Ascending aorta (tissue), 2 donors: ENCODE measurements around the gene PRRG1. TPM values are rescaled to one million over a fixed set of nuclear protein-coding genes. Genes with fewer than 3 reads are reported as not detected.
"Not testable (repeated sequence)": the region's sequence is repeated elsewhere in the genome, so short reads cannot be mapped to it uniquely, and the experiment has no call there.

Experiments used
- DNase-seq, 2 donors: peaks; one replicate each; pipeline ENCODE4 v3.0.0-alpha.2; 2019; ENCODE audit warnings: low spot score in 2 of 2
- H3K27ac ChIP-seq, 2 donors: fragments of 200-600 bp; sonication (generic); one replicate each; pipeline ENCODE4 v1.5.1; 2016 to 2017; ENCODE audit warnings: mild to moderate bottlenecking in 1 of 2
- H3K27me3 ChIP-seq: fragments of 200-600 bp; sonication (generic); one replicate; pipeline ENCODE4 v1.5.1; 2017
- H3K36me3 ChIP-seq, 2 donors: fragments of 200-600 bp; sonication (generic); one replicate each; pipeline ENCODE4 v1.5.1; 2016
- H3K4me1 ChIP-seq, 2 donors: fragments of 200-600 bp; sonication (generic); one replicate each; pipeline ENCODE4 v1.5.1; 2016 to 2017; ENCODE audit warnings: mild to moderate bottlenecking in 1 of 2
- H3K4me3 ChIP-seq, 2 donors: fragments of 200-600 bp; sonication (generic); one replicate each; pipeline ENCODE4 v1.5.1; 2016 to 2017; ENCODE audit warnings: mild to moderate bottlenecking in 1 of 2
- H3K9me3 ChIP-seq, 2 donors: fragments of 200-600 bp; sonication (generic); one replicate each; pipeline ENCODE4 v1.5.1; 2016
- intact Hi-C: fragments of 100-400 bp; cut with DNase I; formaldehyde crosslinking; loops from one replicate; pipeline ENCODE4 v1.15.1; 2023
- total RNA-seq: library from RNA; depleted of rRNA; stranded (reverse); fragments of >200 nt; gene quantifications from one replicate; pipeline ENCODE4 v1.1.0, GENCODE V29; 2016
- TF ChIP-seq, protein P1 (sequence below), 3 experiments: fragments of 200-600 bp in 2 of 3; fragments of 450-650 bp in 1 of 3; sonication (generic) in 2 of 3; IDR thresholded peaks; one replicate each; pipeline ENCODE4 v1.5.1; 2016 to 2019; ENCODE audit warnings: antibody characterized with exemption in 3 of 3, mild to moderate bottlenecking in 1 of 3, moderate library complexity in 1 of 3

PRRG1 gene
- total RNA-seq, 1 donor from 2014 or later = 3.9 TPM

- no peak for DNase-seq
- Histone ChIP-seq H3K27me3 (no peaks in the 10 kb centered on the region), H3K4me3 (no peak overlapping the region), H3K36me3 (no peaks in the 10 kb centered on the region), H3K9me3 (no peaks in the 10 kb centered on the region), H3K27ac (no peak overlapping the region), H3K4me1 (no peaks in the 10 kb centered on the region)
- TF ChIP-seq, protein P1, sequence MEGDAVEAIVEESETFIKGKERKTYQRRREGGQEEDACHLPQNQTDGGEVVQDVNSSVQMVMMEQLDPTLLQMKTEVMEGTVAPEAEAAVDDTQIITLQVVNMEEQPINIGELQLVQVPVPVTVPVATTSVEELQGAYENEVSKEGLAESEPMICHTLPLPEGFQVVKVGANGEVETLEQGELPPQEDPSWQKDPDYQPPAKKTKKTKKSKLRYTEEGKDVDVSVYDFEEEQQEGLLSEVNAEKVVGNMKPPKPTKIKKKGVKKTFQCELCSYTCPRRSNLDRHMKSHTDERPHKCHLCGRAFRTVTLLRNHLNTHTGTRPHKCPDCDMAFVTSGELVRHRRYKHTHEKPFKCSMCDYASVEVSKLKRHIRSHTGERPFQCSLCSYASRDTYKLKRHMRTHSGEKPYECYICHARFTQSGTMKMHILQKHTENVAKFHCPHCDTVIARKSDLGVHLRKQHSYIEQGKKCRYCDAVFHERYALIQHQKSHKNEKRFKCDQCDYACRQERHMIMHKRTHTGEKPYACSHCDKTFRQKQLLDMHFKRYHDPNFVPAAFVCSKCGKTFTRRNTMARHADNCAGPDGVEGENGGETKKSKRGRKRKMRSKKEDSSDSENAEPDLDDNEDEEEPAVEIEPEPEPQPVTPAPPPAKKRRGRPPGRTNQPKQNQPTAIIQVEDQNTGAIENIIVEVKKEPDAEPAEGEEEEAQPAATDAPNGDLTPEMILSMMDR (IDR thresholded peaks at IDR 0.05) = no peak
- intact Hi-C loops = no loop called here
Observed at GRCh38 chrX:37407736-37408135, 58.6 kb downstream of the PRRG1 start.

DNA sequence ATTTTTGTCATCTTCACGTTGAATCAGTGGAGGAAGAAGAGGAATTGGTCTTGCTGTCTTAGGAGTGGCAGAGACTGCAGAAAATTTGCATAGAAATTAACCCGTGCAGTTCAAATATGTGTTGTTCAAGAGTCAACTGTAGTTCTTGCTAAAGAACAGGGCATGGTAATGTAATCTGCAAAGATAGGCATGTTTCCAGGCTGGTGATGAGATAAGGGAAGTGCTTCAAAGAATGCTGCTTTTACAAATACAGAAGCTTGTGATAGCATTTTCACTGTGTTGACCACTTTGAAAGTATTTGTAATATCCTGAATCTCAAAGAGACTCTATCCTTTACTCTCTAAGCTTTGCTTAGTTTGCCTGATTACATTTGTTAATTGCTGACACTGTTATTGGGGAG lies 60.1 kb downstream of the PRRG1 start:
- no peaks in the 10 kb centered on the region for H3K4me1 ChIP-seq
- TF ChIP-seq, protein P1 (IDR thresholded peaks at IDR 0.05) = no peak

GRCh38 chrX:37420185-37420584 lies 71.0 kb downstream of the PRRG1 start:
- Histone ChIP-seq H3K27me3 (no peaks in the 10 kb centered on the region), H3K4me1 (no peaks in the 10 kb centered on the region), H3K36me3 (no peaks in the 10 kb centered on the region), H3K4me3 (no peak overlapping the region), H3K27ac (no peak overlapping the region), H3K9me3 (no peaks in the 10 kb centered on the region)
- TF ChIP-seq, protein P1 (IDR thresholded peaks at IDR 0.05) = no peak
- no peak for DNase-seq
- intact Hi-C loops = no loop called here

More for the DNA sequence above, 60.1 kb downstream of the PRRG1 start:
- intact Hi-C loops = no loop called here
- no peaks in the 10 kb centered on the region for H3K36me3 ChIP-seq
- H3K9me3 ChIP-seq = no peaks in the 10 kb centered on the region
- H3K27ac ChIP-seq = no peak overlapping the region
- no peak overlapping the region for H3K4me3 ChIP-seq
- DNase-seq = no peak
- H3K27me3 ChIP-seq = no peaks in the 10 kb centered on the region

DNA sequence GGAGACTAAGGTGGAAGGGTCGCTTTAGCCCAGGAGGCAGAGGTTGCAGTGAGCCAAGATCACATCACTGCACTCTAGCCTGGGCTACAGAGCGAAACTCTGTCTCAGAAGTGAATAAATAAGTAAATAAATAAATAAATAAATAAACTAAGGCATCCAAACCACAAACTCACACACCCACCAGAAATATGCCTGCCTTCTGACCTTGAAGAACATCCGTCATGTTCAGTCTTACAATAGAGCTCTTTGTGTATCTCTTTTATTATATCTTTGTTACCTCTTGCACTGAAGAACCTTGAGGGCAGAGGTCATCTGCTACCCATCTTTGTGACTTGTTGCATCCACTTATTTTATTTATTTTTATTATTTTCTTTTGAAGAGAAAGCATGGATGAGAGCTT lies 71.6 kb downstream of the PRRG1 start:
- TF ChIP-seq, protein P1 (IDR thresholded peaks at IDR 0.05) = no peak
- DNase-seq = no peak
- H3K27me3 ChIP-seq = no peaks in the 10 kb centered on the region
- no peak overlapping the region for H3K27ac ChIP-seq
- no peaks in the 10 kb centered on the region for H3K4me1 ChIP-seq
- no peaks in the 10 kb centered on the region for H3K9me3 ChIP-seq
- H3K36me3 ChIP-seq = no peaks in the 10 kb centered on the region
- no peak overlapping the region for H3K4me3 ChIP-seq
- intact Hi-C loops = no loop called here

DNA sequence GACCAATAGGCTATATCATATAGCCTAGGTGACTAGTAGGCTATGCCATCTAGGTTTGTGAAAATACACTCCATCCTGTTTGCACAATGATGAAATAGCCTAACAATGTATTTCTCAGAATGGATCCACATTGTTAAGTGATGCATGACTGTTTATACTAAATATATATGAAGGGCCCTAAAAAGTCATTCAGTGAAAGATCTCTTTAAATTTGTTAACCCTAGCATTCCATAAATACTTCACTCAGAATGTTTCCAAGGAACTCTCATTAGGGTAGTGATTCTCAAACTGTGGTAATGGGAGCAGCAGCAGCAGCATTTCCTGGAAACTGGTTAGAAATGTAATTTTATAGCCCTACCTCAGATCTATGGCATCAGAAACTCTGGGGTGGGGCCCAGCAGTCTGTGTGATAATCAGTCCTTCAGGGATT lies 74.9 kb downstream of the PRRG1 start:
- intact Hi-C loops = no loop called here
- TF ChIP-seq, protein P1 (IDR thresholded peaks at IDR 0.05) = no peak
- H3K9me3 ChIP-seq = no peaks in the 10 kb centered on the region
- H3K4me3 ChIP-seq = no peak overlapping the region
- H3K27ac ChIP-seq = no peak overlapping the region
- no peak for DNase-seq
- no peaks in the 10 kb centered on the region for H3K4me1 ChIP-seq
- H3K27me3 ChIP-seq = no peaks in the 10 kb centered on the region
- no peaks in the 10 kb centered on the region for H3K36me3 ChIP-seq

GRCh38 chrX:37425370-37425769 lies 76.2 kb downstream of the PRRG1 start:
- Histone ChIP-seq H3K27me3 (no peaks in the 10 kb centered on the region), H3K4me1 (no peaks in the 10 kb centered on the region), H3K27ac (no peak overlapping the region), H3K9me3 (no peaks in the 10 kb centered on the region), H3K4me3 (no peak overlapping the region), H3K36me3 (no peaks in the 10 kb centered on the region)
- intact Hi-C loops = no loop called here
- no peak for DNase-seq
- TF ChIP-seq, protein P1 (IDR thresholded peaks at IDR 0.05) = no peak

- DNase-seq, H3K27ac ChIP-seq, H3K4me1 ChIP-seq, H3K9me3 ChIP-seq, H3K27me3 ChIP-seq, H3K36me3 ChIP-seq, H3K4me3 ChIP-seq, intact Hi-C loops: not testable (repeated sequence)
Observed at GRCh38 chrX:37428962-37429361, 79.8 kb downstream of the PRRG1 start.
